ENCODE measurements around the gene SLC29A3. TPM values are rescaled to one million over a fixed set of nuclear protein-coding genes. Genes with fewer than 3 reads are reported as not detected.

SLC29A3 gene
- total RNA-seq, 1 experiment from 2014 or later, result 9.2 TPM

DNA sequence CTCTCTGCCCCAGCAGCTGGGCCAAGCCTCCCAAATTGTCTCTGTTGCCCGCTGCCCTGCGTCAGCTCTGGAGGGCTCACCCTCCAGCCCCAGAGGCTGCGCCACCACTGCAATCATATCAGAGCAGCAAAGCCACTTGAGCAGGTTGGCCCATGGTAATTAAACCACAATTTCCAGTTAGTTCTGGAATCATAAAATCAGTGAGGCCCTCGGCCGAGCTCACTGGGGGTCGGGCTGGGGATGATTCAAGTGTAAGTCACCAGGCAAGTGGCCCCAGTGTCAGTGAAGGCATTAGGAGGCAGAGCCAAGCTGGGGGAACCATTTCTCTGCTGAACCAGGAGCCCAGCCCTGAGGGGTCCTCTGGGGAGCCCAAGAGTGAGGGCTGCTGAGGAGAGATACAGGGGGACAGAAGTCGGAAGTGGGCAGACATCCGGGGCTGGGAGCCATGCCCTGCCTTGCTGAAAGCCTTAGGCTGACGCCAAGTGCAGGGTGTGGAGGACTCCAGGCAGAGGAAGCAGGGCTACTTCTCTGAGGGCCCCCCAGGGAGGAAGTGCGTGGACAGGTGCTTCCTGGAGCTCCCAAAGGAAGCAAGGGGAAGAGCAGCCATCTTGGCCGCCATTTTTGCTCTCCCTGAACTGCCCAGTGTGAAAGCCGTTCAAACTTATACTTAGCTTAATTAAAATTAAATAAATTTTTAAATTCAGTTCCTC lies 29.5 kb upstream of the SLC29A3 start:
- no peak for DNase-seq
- no peak for TF ChIP-seq CTCF (conservative IDR thresholded peaks at IDR 0.05)
- Histone ChIP-seq H3K4me1 (ENCODE audit: insufficient read depth, low read length) (no peaks in the 10 kb centered on the region), H2AFZ (ENCODE audit: low read length) (no peak overlapping the region), H3K79me1 (ENCODE audit: insufficient read depth, low read depth, low read length, poor library complexity, severe bottlenecking) (no peaks in the 10 kb centered on the region), H2BK15ac (ENCODE audit: low read depth, low read length) (no peak overlapping the region), H3K27ac (ENCODE audit: insufficient read length, low read depth, low read length) (no peak overlapping the region), H3K9me3 (ENCODE audit: control insufficient read depth, low read depth, low read length) (no peaks in the 10 kb centered on the region), H3K27me3 (ENCODE audit: insufficient read depth, low read length) (no peaks in the 10 kb centered on the region), H3K4me2 (ENCODE audit: insufficient read depth, insufficient read length, low read length) (no peak overlapping the region), H2BK120ac (ENCODE audit: low read depth, low read length, poor library complexity, severe bottlenecking) (no peak overlapping the region), H3K23me2 (ENCODE audit: insufficient read length, low read depth, low read length, poor library complexity, severe bottlenecking) (no peaks in the 10 kb centered on the region), H3K9ac (ENCODE audit: extremely low read depth, insufficient read length, low read length) (no peak overlapping the region), H2BK20ac (ENCODE audit: low read depth, low read length, poor library complexity, severe bottlenecking) (no peak overlapping the region), H4K8ac (replicated peaks; ENCODE audit: insufficient read length, low read depth, low read length) (no peak overlapping the region), H3K4ac (ENCODE audit: low read depth, low read length) (no peak overlapping the region), H3K14ac (ENCODE audit: insufficient read depth, low read length) (no peak overlapping the region), H2AK5ac (ENCODE audit: insufficient read length, low read length) (no peak overlapping the region), H2BK5ac (ENCODE audit: insufficient read length, low read length) (no peak overlapping the region), H3K18ac (ENCODE audit: insufficient read length, low read depth, low read length) (no peak overlapping the region), H4K20me1 (ENCODE audit: control insufficient read depth, insufficient read depth, insufficient read length) (no peaks in the 10 kb centered on the region), H2BK12ac (ENCODE audit: insufficient read length, low read depth, low read length) (no peak overlapping the region), H3K79me2 (ENCODE audit: insufficient read depth, low read length) (no peaks in the 10 kb centered on the region), H4K5ac (ENCODE audit: insufficient read length, low read depth, low read length) (no peak overlapping the region), H3T11ph (ENCODE audit: low read length) (no peak overlapping the region), H4K91ac (ENCODE audit: insufficient read length, low read depth, low read length) (no peak overlapping the region), H3K56ac (ENCODE audit: insufficient read length, low read depth, low read length) (no peak overlapping the region), H3K23ac (ENCODE audit: insufficient read length, low read depth, low read length) (no peak overlapping the region)
- no peaks in the 10 kb centered on the region for H3K9me3 Mint-ChIP-seq
- WGBS (ENCODE audit: extremely low coverage, insufficient read length, low lambda C conversion rate), result no CpG with 5 or more reads among the region's 12 CpGs
- H3K27ac Mint-ChIP-seq, result no peak overlapping the region
- H3K36me3 Mint-ChIP-seq (ENCODE audit: insufficient read depth in 1 of 3, low read depth in 3 of 3), result peaks cover 25 to 72% (median 54%) of the 10 kb centered on the region in 3 experiments; a peak in 6 of 7 replicates
- H3K4me1 Mint-ChIP-seq, result peaks cover 6 to 7% of the 10 kb centered on the region in 2 experiments
- H3K4me3 Mint-ChIP-seq, result no peak overlapping the region
- H3K27me3 Mint-ChIP-seq (ENCODE audit: low read depth), result no peaks in the 10 kb centered on the region; the same call in 1 of the 2 replicates

Data from H9 (cell line).